HepG2 (cell line): ENCODE measurements around the gene TBC1D22A. TPM values are rescaled to one million over a fixed set of nuclear protein-coding genes. Genes with fewer than 3 reads are reported as not detected.
A peak's percentile ranks its signal among the peaks of the same experiment; 100 is the strongest.

Experiments used
- AGO2 ChIP-seq: fragments of 200-400 bp; formaldehyde crosslinking; optimal IDR thresholded peaks from 2 replicates; pipeline ENCODE3; 2017; ENCODE audit warnings: mild to moderate bottlenecking, low read depth, low read length, moderate library complexity
- BHLHE40 ChIP-seq: IDR thresholded peaks from 2 replicates; pipeline ENCODE4 v1.6.1; 2011; ENCODE audit warnings: low read length, improper control_type of control experiment
- CHD4 ChIP-seq: fragments of 200-600 bp; sonication (generic); IDR thresholded peaks from 2 replicates; pipeline ENCODE4 v1.7.0; 2017; ENCODE audit warnings: mild to moderate bottlenecking, low read length, borderline replicate concordance
- EP300 ChIP-seq, 3 experiments: sonication (generic) in 1 of 3; formaldehyde crosslinking in 1 of 3; IDR thresholded peaks; 2 replicates each; pipeline versions ENCODE4 v1.5.1 to v1.6.1; 2011 to 2020; ENCODE audit warnings: low read depth in 2 of 3, low read length in 2 of 3, borderline replicate concordance in 1 of 3, improper control_type of control experiment in 1 of 3, mild to moderate bottlenecking in 1 of 3, missing genetic modification reagents in 1 of 3, moderate library complexity in 1 of 3
- GATAD1 ChIP-seq: IDR thresholded peaks from 2 replicates; pipeline ENCODE4 v1.6.1; 2016; ENCODE audit warnings: missing genetic modification reagents, missing compliant biosample characterization
- GFI1 ChIP-seq: sonication (generic); formaldehyde crosslinking; IDR thresholded peaks from 2 replicates; pipeline ENCODE4 v1.5.0; 2020; ENCODE audit warnings: missing genetic modification reagents, mild to moderate bottlenecking, borderline replicate concordance
- GLI4 ChIP-seq: sonication (generic); formaldehyde crosslinking; IDR thresholded peaks from 2 replicates; pipeline ENCODE4 v1.5.1; 2020; ENCODE audit warnings: missing genetic modification reagents, mild to moderate bottlenecking, moderate library complexity, borderline replicate concordance
- HNF4A ChIP-seq: sonication (generic); formaldehyde crosslinking; IDR thresholded peaks from 2 replicates; pipeline ENCODE4 v1.4.0; 2020; ENCODE audit warnings: missing genetic modification reagents
- HNF4G ChIP-seq, 2 experiments: sonication (generic) in 1 of 2; formaldehyde crosslinking in 1 of 2; IDR thresholded peaks; 2 replicates each; pipeline versions ENCODE4 v1.4.0 to v1.6.1; 2011 to 2020; ENCODE audit warnings: borderline replicate concordance in 2 of 2, low read depth in 2 of 2, mild to moderate bottlenecking in 2 of 2, low read length in 1 of 2, missing genetic modification reagents in 1 of 2, moderate library complexity in 1 of 2
- KDM6A ChIP-seq: IDR thresholded peaks from 2 replicates; pipeline ENCODE4 v1.6.1; 2016; ENCODE audit warnings: low read depth
- MTA3 ChIP-seq: sonication (generic); formaldehyde crosslinking; IDR thresholded peaks from 2 replicates; pipeline ENCODE4 v1.4.0; 2020; ENCODE audit warnings: missing genetic modification reagents
- PHF20 ChIP-seq: sonication (generic); formaldehyde crosslinking; IDR thresholded peaks from 2 replicates; pipeline ENCODE4 v1.5.0; 2020; ENCODE audit warnings: mild to moderate bottlenecking, missing genetic modification reagents
- PHF21A ChIP-seq: sonication (generic); formaldehyde crosslinking; IDR thresholded peaks from 2 replicates; pipeline ENCODE4 v1.5.0; 2020; ENCODE audit warnings: mild to moderate bottlenecking, missing genetic modification reagents
- PHF5A ChIP-seq: IDR thresholded peaks from one replicate; pipeline ENCODE4 v1.6.1; 2018; ENCODE audit warnings: low read depth, missing genetic modification reagents; ENCODE audit not compliant: unreplicated experiment
- RBFOX2 ChIP-seq: fragments of 200-400 bp; formaldehyde crosslinking; IDR thresholded peaks from 2 replicates; pipeline ENCODE4 v1.6.1; 2017; ENCODE audit warnings: low read depth, mild to moderate bottlenecking, low read length
- RXRA ChIP-seq: sonication (generic); formaldehyde crosslinking; IDR thresholded peaks from 2 replicates; pipeline ENCODE4 v1.5.1; 2020; ENCODE audit warnings: missing genetic modification reagents
- SALL2 ChIP-seq: sonication (generic); formaldehyde crosslinking; IDR thresholded peaks from 2 replicates; pipeline ENCODE4 v1.8.1; 2023; ENCODE audit warnings: mild to moderate bottlenecking, missing genetic modification reagents, inconsistent platforms
- SMARCC2 ChIP-seq: fragments of 450-650 bp; IDR thresholded peaks from 2 replicates; pipeline ENCODE4 v1.6.1; 2017; ENCODE audit warnings: antibody characterized with exemption, mild to moderate bottlenecking
- SNAI1 ChIP-seq: sonication (generic); formaldehyde crosslinking; IDR thresholded peaks from 2 replicates; pipeline ENCODE4 v1.5.0; 2020; ENCODE audit warnings: mild to moderate bottlenecking, missing genetic modification reagents, borderline replicate concordance
- ZC3H13 ChIP-seq: sonication (generic); formaldehyde crosslinking; IDR thresholded peaks from 2 replicates; pipeline ENCODE4 v1.8.1; 2023; ENCODE audit warnings: mild to moderate bottlenecking, missing genetic modification reagents, moderate library complexity
- ZNF225 ChIP-seq: sonication (generic); formaldehyde crosslinking; IDR thresholded peaks from 2 replicates; pipeline ENCODE4 v1.4.0; 2020; ENCODE audit warnings: mild to moderate bottlenecking, missing genetic modification reagents
- ZNF878 ChIP-seq: sonication (generic); formaldehyde crosslinking; IDR thresholded peaks from 2 replicates; pipeline ENCODE4 v1.8.1; 2023; ENCODE audit warnings: mild to moderate bottlenecking, missing genetic modification reagents, moderate library complexity
- ZSCAN30 ChIP-seq: sonication (generic); formaldehyde crosslinking; IDR thresholded peaks from 2 replicates; pipeline ENCODE4 v1.5.0; 2020; ENCODE audit warnings: mild to moderate bottlenecking, missing genetic modification reagents
- polyA plus RNA-seq, 8 experiments: library from polyadenylated mRNA; depleted of rRNA in 3 of 8; stranded (reverse) in 7 of 8; unstranded in 1 of 8; fragments of >200 nt; fragmentation: Illumina TruSeq in 4 of 8; extraction: Trizol in 4 of 8; gene quantifications; 2 replicates each; pipeline versions ENCODE4 v1.2.1 to v1.2.3, GENCODE V29; 2011 to 2016; ENCODE audit warnings: low read depth in 4 of 8, missing spikeins in 1 of 8, mixed read lengths in 1 of 8; ENCODE audit not compliant: insufficient read depth in 1 of 8
- total RNA-seq, 5 experiments: library from RNA; depleted of rRNA; stranded (reverse); fragments of >200 nt; fragmentation: Illumina TruSeq; extraction: Trizol; gene quantifications; 2 replicates each; pipeline ENCODE4 v1.2.3, GENCODE V29; 2016; ENCODE audit warnings: low read depth in 1 of 5
- TF ChIP-seq, protein P1 (sequence below): fragments of 450-650 bp; IDR thresholded peaks from 2 replicates; pipeline ENCODE4 v1.6.1; 2016
- TF ChIP-seq, protein P2 (sequence below): sonication (generic); formaldehyde crosslinking; IDR thresholded peaks from 2 replicates; pipeline ENCODE4 v1.5.1; 2020; ENCODE audit warnings: missing genetic modification reagents, mild to moderate bottlenecking, borderline replicate concordance
- TF ChIP-seq, protein P3 (sequence below): IDR thresholded peaks from 2 replicates; pipeline ENCODE4 v1.6.1; 2016; ENCODE audit warnings: mild to moderate bottlenecking

TBC1D22A gene
- total and polyA plus RNA-seq, 2 of the 13 experiments (the other 11 are each of a cell fraction or from before 2014, with no cell fraction given), result 17.3 to 18.0 TPM

DNA sequence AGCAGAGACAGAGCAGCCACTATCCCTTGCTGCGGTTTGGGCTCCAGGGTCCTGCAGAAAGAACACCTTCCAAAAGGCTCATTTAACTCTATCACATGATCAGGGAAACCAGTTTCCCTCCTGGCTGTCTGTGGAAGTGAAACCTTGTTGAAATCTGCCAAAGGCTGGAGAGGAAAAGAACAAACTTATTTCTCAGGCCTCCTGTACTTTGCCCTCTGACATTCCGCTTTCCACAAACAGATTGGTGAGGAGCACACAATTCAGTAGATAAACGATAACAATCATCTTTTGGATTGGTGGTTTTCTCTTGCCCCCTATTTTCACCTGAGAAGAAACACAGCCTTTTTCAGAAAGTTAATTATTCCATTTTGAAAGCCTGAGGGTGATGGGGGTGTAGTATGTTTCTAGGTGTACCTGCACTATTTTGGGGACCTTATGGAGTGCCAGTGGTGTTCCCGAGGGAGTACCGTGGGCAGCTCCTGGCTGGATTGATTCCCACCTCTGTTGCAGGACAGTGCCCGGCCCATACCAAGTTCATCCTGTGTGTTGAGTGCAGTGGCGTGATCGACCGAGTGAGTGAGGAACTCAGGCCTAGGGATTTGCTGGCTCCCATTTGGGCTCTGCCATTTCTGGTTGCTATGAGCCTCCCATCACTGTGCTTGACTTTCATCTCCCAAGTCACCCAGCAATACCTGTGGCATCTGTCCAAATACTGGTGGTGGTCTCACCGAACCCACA lies 102.0 kb downstream of the TBC1D22A start (continued):
- TF ChIP-seq SNAI1 (CRISPR knock-in tag) (no peak), AGO2 (no peak), GLI4 (CRISPR knock-in tag) (no peak), ZNF878 (no peak), SMARCC2 (no peak), GATAD1 (CRISPR knock-in tag) (no peak), HNF4A (CRISPR knock-in tag) (peak; percentile 86), SALL2 (0 out of 2 replicates have a peak, but pooled peaks have one; percentile 15), MTA3 (CRISPR knock-in tag) (no peak), PHF21A (CRISPR knock-in tag) (peak; percentile 89), CHD4 (no peak), PHF5A (no peak), GFI1 (CRISPR knock-in tag) (no peak), PHF20 (0 out of 2 replicates have a peak, but pooled peaks have one; percentile 41), ZSCAN30 (CRISPR knock-in tag) (no peak), BHLHE40 (no peak), EP300 (IDR thresholded peaks at IDR 0.05; ENCODE audit: low read depth in 2 of 2, low read length in 2 of 2) (peak in 1 of 2 experiments; percentile 43; a peak in 1 of 4 replicates), EP300 (CRISPR knock-in tag; IDR thresholded peaks at IDR 0.05; ENCODE audit: borderline replicate concordance) (no peak), ZNF225 (CRISPR knock-in tag) (peak; percentile 53; the same call in 1 of the 2 replicates), KDM6A (CRISPR knock-in tag) (peak; percentile 45; the same call in 1 of the 2 replicates), HNF4G (IDR thresholded peaks at IDR 0.05; ENCODE audit: borderline replicate concordance, low read depth, low read length) (peak; percentile 72; the same call in 1 of the 2 replicates), HNF4G (CRISPR knock-in tag; IDR thresholded peaks at IDR 0.05; ENCODE audit: borderline replicate concordance, low read depth) (no peak), RXRA (CRISPR knock-in tag) (no peak), ZC3H13 (CRISPR knock-in tag) (no peak), RBFOX2 (no peak)
- TF ChIP-seq, protein P1, sequence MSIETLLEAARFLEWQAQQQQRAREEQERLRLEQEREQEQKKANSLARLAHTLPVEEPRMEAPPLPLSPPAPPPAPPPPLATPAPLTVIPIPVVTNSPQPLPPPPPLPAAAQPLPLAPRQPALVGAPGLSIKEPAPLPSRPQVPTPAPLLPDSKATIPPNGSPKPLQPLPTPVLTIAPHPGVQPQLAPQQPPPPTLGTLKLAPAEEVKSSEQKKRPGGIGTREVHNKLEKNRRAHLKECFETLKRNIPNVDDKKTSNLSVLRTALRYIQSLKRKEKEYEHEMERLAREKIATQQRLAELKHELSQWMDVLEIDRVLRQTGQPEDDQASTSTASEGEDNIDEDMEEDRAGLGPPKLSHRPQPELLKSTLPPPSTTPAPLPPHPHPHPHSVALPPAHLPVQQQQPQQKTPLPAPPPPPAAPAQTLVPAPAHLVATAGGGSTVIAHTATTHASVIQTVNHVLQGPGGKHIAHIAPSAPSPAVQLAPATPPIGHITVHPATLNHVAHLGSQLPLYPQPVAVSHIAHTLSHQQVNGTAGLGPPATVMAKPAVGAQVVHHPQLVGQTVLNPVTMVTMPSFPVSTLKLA, result no peak
- TF ChIP-seq, protein P2, sequence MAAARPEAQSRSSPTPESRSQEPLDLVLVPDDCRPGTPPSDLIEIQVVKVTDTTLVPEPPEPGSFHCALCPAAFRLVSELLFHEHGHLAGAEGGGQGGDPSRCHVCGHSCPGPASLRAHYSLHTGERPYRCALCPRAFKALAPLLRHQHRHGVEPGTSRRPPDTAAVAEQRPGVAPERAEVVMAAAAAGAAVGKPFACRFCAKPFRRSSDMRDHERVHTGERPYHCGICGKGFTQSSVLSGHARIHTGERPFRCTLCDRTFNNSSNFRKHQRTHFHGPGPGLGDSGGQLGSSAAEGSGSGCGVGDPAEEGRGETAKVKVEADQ (CRISPR knock-in tag), result no peak
- TF ChIP-seq, protein P3, sequence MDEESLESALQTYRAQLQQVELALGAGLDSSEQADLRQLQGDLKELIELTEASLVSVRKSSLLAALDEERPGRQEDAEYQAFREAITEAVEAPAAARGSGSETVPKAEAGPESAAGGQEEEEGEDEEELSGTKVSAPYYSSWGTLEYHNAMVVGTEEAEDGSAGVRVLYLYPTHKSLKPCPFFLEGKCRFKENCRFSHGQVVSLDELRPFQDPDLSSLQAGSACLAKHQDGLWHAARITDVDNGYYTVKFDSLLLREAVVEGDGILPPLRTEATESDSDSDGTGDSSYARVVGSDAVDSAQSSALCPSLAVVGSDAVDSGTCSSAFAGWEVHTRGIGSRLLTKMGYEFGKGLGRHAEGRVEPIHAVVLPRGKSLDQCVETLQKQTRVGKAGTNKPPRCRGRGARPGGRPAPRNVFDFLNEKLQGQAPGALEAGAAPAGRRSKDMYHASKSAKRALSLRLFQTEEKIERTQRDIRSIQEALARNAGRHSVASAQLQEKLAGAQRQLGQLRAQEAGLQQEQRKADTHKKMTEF (CRISPR knock-in tag), result no peak
